Panc1 (cell line): ENCODE results near the gene BPGM. TPM values are rescaled to one million over a fixed set of nuclear protein-coding genes. Genes with fewer than 3 reads are reported as not detected.

ENCODE experiments used
- ATAC-seq: fragments of 200-7000 bp; cut with Tn5 transposase; 2 replicates; pipeline ENCODE4 v1.9.1; 2020; ENCODE audit warnings: mild to moderate bottlenecking, moderate library complexity
- BruUV-seq: library from RNA; stranded (reverse); fragments of 400-500 nt; replicated peaks from 2 replicates; lab custom pipeline; 2021; lab: Mats Ljungman, UMichigan
- CTCF ChIA-PET: fragments of 300-600 bp; sonication (Branson Sonifier 250); formaldehyde crosslinking; loops from one replicate; lab custom pipeline; 2022; ENCODE audit warnings: antibody characterized with exemption; lab: Charles Lee
- POLR2A ChIA-PET: fragments of 300-600 bp; sonication (Branson Sonifier 250); formaldehyde crosslinking; loops from one replicate; lab custom pipeline; 2022; ENCODE audit warnings: antibody characterized with exemption; lab: Charles Lee
- DNase-seq: peaks from one replicate; pipeline ENCODE4 v3.0.0-alpha.2; 2010; ENCODE audit warnings: low read depth, low spot score
- H3K27ac ChIP-seq: 2 replicates; pipeline ENCODE4 v1.5.1; 2011; ENCODE audit warnings: mild to moderate bottlenecking, low read length, inconsistent platforms
- H3K27me3 ChIP-seq: fragments of 200-500 bp; sonication (Bioruptor generic); 2 replicates; pipeline ENCODE4 v1.6.0; 2014; ENCODE audit warnings: low read length, inconsistent platforms; ENCODE audit not compliant: control insufficient read depth, insufficient read depth
- H3K36me3 ChIP-seq: fragments of 200-500 bp; sonication (Bioruptor generic); 2 replicates; pipeline ENCODE4 v1.5.1; 2014; ENCODE audit warnings: inconsistent platforms, mild to moderate bottlenecking, low read length, moderate library complexity; ENCODE audit not compliant: control insufficient read depth, insufficient read depth
- H3K4me1 ChIP-seq: 2 replicates; pipeline ENCODE4 v1.5.1; 2011; ENCODE audit warnings: inconsistent platforms, mild to moderate bottlenecking, low read length, moderate library complexity; ENCODE audit not compliant: control insufficient read depth, insufficient read depth
- H3K4me3 ChIP-seq, 2 experiments: 2 replicates each; pipeline ENCODE4 v1.5.1; 2011 to 2012; ENCODE audit warnings: low read depth in 2 of 2, low read length in 2 of 2, mild to moderate bottlenecking in 2 of 2, inconsistent platforms in 1 of 2, moderate library complexity in 1 of 2
- H3K9me3 ChIP-seq: fragments of 200-500 bp; sonication (Bioruptor generic); 2 replicates; pipeline ENCODE4 v1.5.1; 2014; ENCODE audit warnings: low read depth, mild to moderate bottlenecking, inconsistent platforms, low read length, moderate library complexity; ENCODE audit not compliant: control insufficient read depth, insufficient read depth
- CTCF ChIP-seq: fragments of 450-650 bp; IDR thresholded peaks from 2 replicates; pipeline ENCODE4 v1.5.1; 2017; ENCODE audit warnings: mild to moderate bottlenecking
- POLR2AphosphoS5 ChIP-seq: IDR thresholded peaks from 2 replicates; pipeline ENCODE4 v1.6.1; 2012; ENCODE audit warnings: mild to moderate bottlenecking, low read depth, low read length, moderate library complexity
- REST ChIP-seq, 2 experiments: IDR thresholded peaks; 2 replicates each; pipeline ENCODE4 v1.6.1; 2011 to 2012; ENCODE audit warnings: low read depth in 2 of 2, control low read depth in 1 of 2, low read length in 1 of 2, mild to moderate bottlenecking in 1 of 2, moderate library complexity in 1 of 2; ENCODE audit not compliant: insufficient read depth in 1 of 2
- SIN3A ChIP-seq: IDR thresholded peaks from 2 replicates; pipeline ENCODE4 v1.6.1; 2012; ENCODE audit warnings: low read depth, mild to moderate bottlenecking, low read length, moderate library complexity, borderline replicate concordance; ENCODE audit not compliant: insufficient read depth
- TCF7L2 ChIP-seq: IDR thresholded peaks from 2 replicates; pipeline ENCODE4 v1.6.1; 2011; ENCODE audit warnings: mild to moderate bottlenecking, low read depth, low read length, inconsistent platforms
- in situ Hi-C: cut with HindIII; loops from 2 replicates; pipeline ENCODE4 v1.10.0; 2016; ENCODE audit warnings: low sequenced_read_pairs, low pct_unique_long_range_greater_than_20kb
- intact Hi-C: fragments of 100-400 bp; cut with micrococcal nuclease; formaldehyde crosslinking; loops from one replicate; pipeline ENCODE4 v1.10.0; 2022; ENCODE audit not compliant: unreplicated experiment
- total RNA-seq: library from RNA; stranded (reverse); gene quantifications from one replicate; pipeline ENCODE4 v1.2.1, GENCODE V29; 2021; ENCODE audit not compliant: unreplicated experiment

BPGM gene
- total RNA-seq, 1 experiment from 2014 or later = 10.7 TPM

GRCh38 chr7:134710854-134711624, 64.4 kb downstream of the BPGM start:
- Histone ChIP-seq H3K36me3 (no peaks in the 10 kb centered on the region), H3K27me3 (no peaks in the 10 kb centered on the region), H3K27ac (no peak overlapping the region), H3K4me1 (no peaks in the 10 kb centered on the region), H3K9me3 (no peaks in the 10 kb centered on the region), H3K4me3 (no peak overlapping the region)
- POLR2A ChIA-PET = no interaction called here
- in situ Hi-C loops = no loop called here
- no peak for ATAC-seq
- DNase-seq = no peak
- intact Hi-C loops = no loop called here
- no peak for TF ChIP-seq TCF7L2
- no peak for TF ChIP-seq POLR2AphosphoS5
- TF ChIP-seq REST (IDR thresholded peaks at IDR 0.05; ENCODE audit: insufficient read depth in 1 of 2, low read depth in 2 of 2, low read length in 1 of 2) = no peak
- no peak for TF ChIP-seq SIN3A
- TF ChIP-seq CTCF = no peak
- BruUV-seq = no TSS peak
- CTCF ChIA-PET = interaction anchor here (0.8 kb wide), 1 partner anchor 9 kb away, joined by 4 read pairs; no protein-coding TSS in a partner anchor

- no peak for TF ChIP-seq POLR2AphosphoS5
- TF ChIP-seq REST (IDR thresholded peaks at IDR 0.05; ENCODE audit: insufficient read depth in 1 of 2, low read depth in 2 of 2, low read length in 1 of 2) = no peak
- no peak for TF ChIP-seq CTCF
- H3K4me3 ChIP-seq = no peak overlapping the region
- H3K36me3 ChIP-seq = no peaks in the 10 kb centered on the region
- H3K27me3 ChIP-seq = no peaks in the 10 kb centered on the region
- no TSS peak for BruUV-seq
- H3K4me1 ChIP-seq = no peaks in the 10 kb centered on the region
- ChIA-PET CTCF (interaction anchor here (0.8 kb wide), 1 partner anchor 10 kb away, joined by 4 read pairs; no protein-coding TSS in a partner anchor), POLR2A (no interaction called here)
- in situ Hi-C loops (no loop called here), intact Hi-C loops (no loop called here)
- no peak overlapping the region for H3K27ac ChIP-seq
- no peak for ATAC-seq
- no peaks in the 10 kb centered on the region for H3K9me3 ChIP-seq
- DNase-seq = no peak
Measured at GRCh38 chr7:134712196-134712595, 65.5 kb downstream of the BPGM start.
